Gastroesophageal sphincter (tissue), 4 donors: ENCODE data around the gene PRKD1. TPM values are rescaled to one million over a fixed set of nuclear protein-coding genes. Genes with fewer than 3 reads are reported as not detected.
"Not testable (repeated sequence)": the region's sequence is repeated elsewhere in the genome, so short reads cannot be mapped to it uniquely, and the experiment has no call there.

Source experiments
- ATAC-seq: fragments of 150-250 bp; one replicate; pipeline ENCODE4 v1.9.1; 2016; ENCODE audit warnings: mild to moderate bottlenecking, moderate library complexity
- H3K27ac ChIP-seq, 4 donors: fragments of 200-600 bp; sonication (generic) in 3 of 4; 1 replicate in 3 of 4; 2 replicates in 1 of 4; pipeline ENCODE4 v1.5.1; 2016 to 2019
- H3K27me3 ChIP-seq: fragments of 200-600 bp; sonication (generic); one replicate; pipeline ENCODE4 v1.5.1; 2019
- H3K36me3 ChIP-seq, 2 donors: fragments of 200-600 bp; sonication (generic); one replicate each; pipeline ENCODE4 v1.5.1; 2019; ENCODE audit warnings: control low read depth in 1 of 2
- H3K4me1 ChIP-seq, 3 donors: fragments of 200-600 bp; sonication (generic); 1 replicate in 2 of 3; 2 replicates in 1 of 3; pipeline ENCODE4 v1.5.1; 2016 to 2019; ENCODE audit warnings: control low read depth in 2 of 3
- H3K4me3 ChIP-seq, 2 donors: fragments of 200-600 bp; sonication (generic); one replicate each; pipeline ENCODE4 v1.5.1; 2019; ENCODE audit warnings: mild to moderate bottlenecking in 1 of 2, moderate library complexity in 1 of 2
- H3K9me3 ChIP-seq, 3 donors: fragments of 200-600 bp; sonication (generic); one replicate each; pipeline ENCODE4 v1.5.1; 2017 to 2019; ENCODE audit warnings: control low read depth in 2 of 3
- EP300 ChIP-seq: sonication (generic); formaldehyde crosslinking; IDR thresholded peaks from one replicate; pipeline ENCODE4 v1.6.1; 2017; ENCODE audit warnings: antibody characterized with exemption, mild to moderate bottlenecking
- POLR2A ChIP-seq, 2 donors: fragments of 450-650 bp; IDR thresholded peaks; one replicate each; pipeline ENCODE4 v1.6.1; 2017; ENCODE audit warnings: antibody characterized with exemption in 2 of 2, mild to moderate bottlenecking in 2 of 2, moderate library complexity in 1 of 2
- POLR2AphosphoS5 ChIP-seq: sonication (generic); formaldehyde crosslinking; IDR thresholded peaks from one replicate; pipeline ENCODE4 v1.6.1; 2017; ENCODE audit warnings: antibody characterized with exemption
- WGBS, 2 donors: methylation state at CpG; one replicate each; pipeline ENCODE4 v1.1.5; 2018; ENCODE audit warnings: low coverage in 1 of 2; 5-methylcytosine and 5-hydroxymethylcytosine counted together
- total RNA-seq, 4 donors: library from RNA; depleted of rRNA; stranded (reverse); fragments of >200 nt; gene quantifications; one replicate each; pipeline ENCODE4 v1.1.0, GENCODE V29; 2016
- TF ChIP-seq, protein P1 (sequence below), 4 experiments: fragments of 200-600 bp in 2 of 4; fragments of 450-650 bp in 2 of 4; sonication (generic) in 1 of 4; IDR thresholded peaks; one replicate each; pipeline ENCODE4 v1.5.1; 2017 to 2019; ENCODE audit warnings: antibody characterized with exemption in 4 of 4, mild to moderate bottlenecking in 2 of 4, moderate library complexity in 2 of 4

Gene PRKD1
- total RNA-seq, 4 donors from 2014 or later, result 11.9 to 14.3 (median 12.6) TPM

DNA sequence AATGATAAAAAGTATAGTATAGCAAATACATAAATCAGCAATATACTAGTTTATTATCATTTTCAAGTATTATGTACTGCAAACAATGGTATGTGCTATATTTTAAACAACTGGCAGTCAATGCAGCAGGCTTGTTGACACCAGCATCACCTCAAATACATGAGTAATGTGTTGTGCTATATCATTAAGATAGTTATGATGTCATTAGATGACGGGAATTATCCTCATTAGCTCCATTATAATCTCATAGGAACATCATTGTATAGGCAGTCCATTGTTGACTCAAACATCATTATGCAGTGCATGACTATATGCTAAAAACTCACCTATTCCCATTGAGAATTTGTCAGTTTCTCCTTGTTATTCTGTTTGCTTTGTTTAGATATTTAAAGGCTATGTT, 85.4 kb downstream of the PRKD1 start:
- WGBS, 2 donors, result 92 to 100% methylated on average over 1 of the region's 1 CpG
- H3K27me3 ChIP-seq, result no peaks in the 10 kb centered on the region
- peaks cover 0 to 28% (median 0%) of the 10 kb centered on the region in 3 donors for H3K9me3 ChIP-seq
- ATAC-seq, result no peak
- H3K36me3 ChIP-seq, result peaks cover 0 to 7% of the 10 kb centered on the region in 2 donors
- H3K4me3 ChIP-seq, result no peak overlapping the region
- H3K4me1 ChIP-seq, result peaks cover 0 to 5% (median 0%) of the 10 kb centered on the region in 3 donors
- H3K27ac ChIP-seq, result no peak overlapping the region
- TF ChIP-seq POLR2A (IDR thresholded peaks at IDR 0.05) (no peak), POLR2AphosphoS5 (no peak), EP300 (no peak)
- TF ChIP-seq, protein P1, sequence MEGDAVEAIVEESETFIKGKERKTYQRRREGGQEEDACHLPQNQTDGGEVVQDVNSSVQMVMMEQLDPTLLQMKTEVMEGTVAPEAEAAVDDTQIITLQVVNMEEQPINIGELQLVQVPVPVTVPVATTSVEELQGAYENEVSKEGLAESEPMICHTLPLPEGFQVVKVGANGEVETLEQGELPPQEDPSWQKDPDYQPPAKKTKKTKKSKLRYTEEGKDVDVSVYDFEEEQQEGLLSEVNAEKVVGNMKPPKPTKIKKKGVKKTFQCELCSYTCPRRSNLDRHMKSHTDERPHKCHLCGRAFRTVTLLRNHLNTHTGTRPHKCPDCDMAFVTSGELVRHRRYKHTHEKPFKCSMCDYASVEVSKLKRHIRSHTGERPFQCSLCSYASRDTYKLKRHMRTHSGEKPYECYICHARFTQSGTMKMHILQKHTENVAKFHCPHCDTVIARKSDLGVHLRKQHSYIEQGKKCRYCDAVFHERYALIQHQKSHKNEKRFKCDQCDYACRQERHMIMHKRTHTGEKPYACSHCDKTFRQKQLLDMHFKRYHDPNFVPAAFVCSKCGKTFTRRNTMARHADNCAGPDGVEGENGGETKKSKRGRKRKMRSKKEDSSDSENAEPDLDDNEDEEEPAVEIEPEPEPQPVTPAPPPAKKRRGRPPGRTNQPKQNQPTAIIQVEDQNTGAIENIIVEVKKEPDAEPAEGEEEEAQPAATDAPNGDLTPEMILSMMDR (IDR thresholded peaks at IDR 0.05), result no peak

DNA sequence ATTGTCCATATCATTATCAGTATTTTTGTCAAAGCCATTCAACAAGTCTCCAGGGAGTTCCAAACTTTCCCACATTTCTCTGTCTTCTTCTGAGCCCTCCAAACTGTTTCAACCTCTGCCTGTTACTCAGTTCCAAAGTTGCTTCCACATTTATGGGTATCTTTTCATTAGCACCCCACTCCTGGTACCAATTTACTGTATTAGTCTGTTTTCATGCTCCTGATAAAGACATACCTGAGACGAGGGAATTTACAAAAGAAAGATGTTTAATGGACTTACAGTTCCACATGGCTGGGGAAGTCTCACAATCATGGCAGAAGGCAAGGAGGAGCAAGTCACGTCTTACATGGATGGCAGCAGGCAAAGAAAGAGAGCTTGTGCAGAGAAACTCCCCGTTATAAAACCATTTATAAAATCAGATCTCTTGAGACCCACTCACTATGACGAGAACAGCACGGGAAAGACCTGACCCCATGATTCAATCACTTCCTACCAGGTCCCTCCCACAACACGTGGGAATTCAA, 87.2 kb downstream of the PRKD1 start:
- WGBS, 2 donors, result 96 to 97% methylated on average over 4 to 5 of the region's 6 CpGs
- not testable (repeated sequence) for ATAC-seq, H3K27ac ChIP-seq

DNA sequence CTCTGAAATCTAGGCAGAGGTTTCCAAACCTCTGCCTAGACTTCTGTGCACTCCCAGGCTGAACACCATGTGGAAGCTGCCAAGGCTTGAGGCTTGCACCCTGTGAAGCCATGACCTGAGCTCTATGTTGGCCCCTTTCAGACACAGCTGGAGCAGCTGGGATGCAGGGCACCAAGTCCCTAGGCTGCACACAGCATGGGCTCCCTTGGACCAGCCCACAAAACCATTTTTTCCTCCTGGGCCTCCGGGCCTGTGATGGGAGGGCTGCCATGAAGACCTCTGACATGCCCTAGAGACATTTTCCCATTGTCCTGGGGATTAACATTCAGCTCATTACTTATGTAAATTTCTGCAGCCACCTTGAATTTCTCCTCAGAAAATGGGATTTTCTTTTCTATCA, 88.0 kb downstream of the PRKD1 start:
- not testable (repeated sequence) for ATAC-seq, H3K4me1 ChIP-seq, H3K36me3 ChIP-seq, H3K4me3 ChIP-seq, H3K27me3 ChIP-seq, H3K27ac ChIP-seq
- WGBS, 2 donors, result 20% methylated on average over 1 of the region's 1 CpG; no CpG with 5 or more reads in 1 of the 2 donors
- peaks cover 0 to 28% (median 0%) of the 10 kb centered on the region in 3 donors for H3K9me3 ChIP-seq

More for the DNA sequence above, 87.2 kb downstream of the PRKD1 start:
- H3K36me3 ChIP-seq, H3K27me3 ChIP-seq, H3K4me3 ChIP-seq, H3K4me1 ChIP-seq: not testable (repeated sequence)
- H3K9me3 ChIP-seq, result peaks cover 0 to 28% (median 0%) of the 10 kb centered on the region in 3 donors

DNA sequence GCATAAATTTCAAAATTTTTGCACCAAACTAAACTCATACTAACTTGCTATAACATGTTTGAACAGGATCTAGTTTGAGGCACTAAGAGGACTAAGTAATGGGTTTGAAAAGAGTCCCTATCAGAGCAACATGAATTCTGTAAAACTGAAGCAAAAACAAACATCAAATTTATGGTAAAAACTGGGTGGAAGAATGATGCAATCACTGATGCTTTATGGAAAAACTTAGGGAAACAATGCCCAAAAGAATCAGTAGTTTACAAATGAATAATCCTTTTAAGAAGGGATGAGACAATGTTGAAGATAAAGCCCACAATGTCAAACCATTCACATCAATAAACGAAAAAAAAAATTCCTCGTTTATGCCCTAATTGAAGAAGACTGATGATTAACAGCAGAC, 88.9 kb downstream of the PRKD1 start:
- ATAC-seq, result no peak
- no peaks in the 10 kb centered on the region for H3K27me3 ChIP-seq
- no peak overlapping the region for H3K27ac ChIP-seq
- peaks cover 0 to 28% (median 0%) of the 10 kb centered on the region in 3 donors for H3K9me3 ChIP-seq
- H3K4me1 ChIP-seq, result no peaks in the 10 kb centered on the region
- no peak overlapping the region for H3K4me3 ChIP-seq
- no peak for TF ChIP-seq POLR2AphosphoS5
- TF ChIP-seq POLR2A (IDR thresholded peaks at IDR 0.05), result no peak
- no peak for TF ChIP-seq EP300
- TF ChIP-seq, protein P1 (IDR thresholded peaks at IDR 0.05), result no peak
- WGBS, 2 donors, result 74 to 88% methylated on average over 2 of the region's 2 CpGs
- peaks cover 0 to 7% of the 10 kb centered on the region in 2 donors for H3K36me3 ChIP-seq

DNA sequence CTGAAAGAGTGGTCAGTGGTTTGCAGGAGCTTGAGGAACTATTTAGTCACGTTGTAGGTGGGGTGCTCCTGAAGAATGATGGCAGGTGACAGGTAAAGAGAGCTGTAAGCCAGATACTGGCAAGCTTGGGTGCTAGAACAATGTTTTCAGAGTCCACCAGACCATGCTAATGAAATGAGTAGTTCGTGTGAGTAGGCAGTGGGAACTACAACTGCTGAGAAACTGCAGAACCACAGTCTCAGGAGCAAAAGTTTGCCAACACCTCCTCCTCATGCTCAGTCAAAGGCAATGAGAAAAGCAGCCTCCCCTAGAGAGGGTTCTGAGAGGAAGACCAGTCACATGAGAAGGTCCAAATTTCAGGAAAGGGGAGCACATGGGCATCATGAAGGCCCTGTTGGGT, 91.3 kb downstream of the PRKD1 start:
- no peaks in the 10 kb centered on the region for H3K4me1 ChIP-seq
- no peak overlapping the region for H3K27ac ChIP-seq
- TF ChIP-seq POLR2AphosphoS5 (no peak), POLR2A (IDR thresholded peaks at IDR 0.05) (no peak), EP300 (no peak)
- TF ChIP-seq, protein P1 (IDR thresholded peaks at IDR 0.05), result no peak
- peaks cover 0 to 7% of the 10 kb centered on the region in 2 donors for H3K36me3 ChIP-seq
- no peaks in the 10 kb centered on the region for H3K27me3 ChIP-seq
- peaks cover 0 to 27% (median 0%) of the 10 kb centered on the region in 3 donors for H3K9me3 ChIP-seq
- no peak for ATAC-seq
- WGBS, 2 donors, result 84 to 93% methylated on average over 2 of the region's 2 CpGs
- H3K4me3 ChIP-seq, result no peak overlapping the region

DNA sequence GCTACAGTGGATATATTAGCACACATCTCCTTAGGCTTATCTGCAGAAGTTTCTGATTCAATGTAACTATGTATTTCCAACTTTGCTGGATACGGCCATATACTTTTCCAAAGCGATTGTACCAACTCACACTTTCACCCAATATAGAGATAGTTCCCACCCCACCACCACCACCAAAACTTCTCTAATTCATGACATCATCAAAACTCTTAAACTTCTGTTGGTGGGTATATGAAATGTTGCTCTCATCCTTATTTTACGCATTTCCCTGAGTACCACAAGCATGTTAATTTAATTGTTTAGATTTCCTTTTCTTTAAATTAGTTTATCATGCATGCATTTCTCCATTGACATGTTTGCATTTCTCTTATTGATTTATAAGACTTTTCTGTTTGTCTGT, 95.6 kb downstream of the PRKD1 start:
- Histone ChIP-seq H3K36me3 (no peaks in the 10 kb centered on the region), H3K9me3 (no peaks in the 10 kb centered on the region), H3K27ac (no peak overlapping the region), H3K4me1 (no peaks in the 10 kb centered on the region), H3K27me3 (no peaks in the 10 kb centered on the region), H3K4me3 (no peak overlapping the region)
- WGBS, 2 donors, result 93 to 98% methylated on average over 3 of the region's 3 CpGs
- no peak for ATAC-seq
- TF ChIP-seq EP300, result no peak
